H1 (cell line): ENCODE results near the gene CYLD. TPM values are rescaled to one million over a fixed set of nuclear protein-coding genes. Genes with fewer than 3 reads are reported as not detected.

Source experiments
- CTCF ChIA-PET: fragments of 300-600 bp; sonication (Branson Sonifier 250); formaldehyde crosslinking; loops from one replicate; lab custom pipeline; 2021; ENCODE audit not compliant: partially characterized antibody; lab: Charles Lee
- POLR2A ChIA-PET: fragments of 300-600 bp; sonication (Branson Sonifier 250); formaldehyde crosslinking; loops from one replicate; lab custom pipeline; 2021; ENCODE audit warnings: inconsistent platforms; ENCODE audit not compliant: partially characterized antibody; lab: Charles Lee
- DNase-seq, 2 experiments: peaks; one replicate each; pipeline versions ENCODE4 v3.0.0 to v3.0.0-alpha.2; 2010 to 2022; ENCODE audit warnings: low spot score in 2 of 2, low read depth in 1 of 2, mixed read lengths in 1 of 2
- FAIRE-seq: peaks from 2 replicates; lab custom pipeline; 2011; peaks lifted over from hg19 to GRCh38; lab: Jason Lieb, UNC
- H2AFZ ChIP-seq: 2 replicates; pipeline ENCODE4 v1.8.1; 2012; ENCODE audit warnings: low read length, inconsistent platforms
- H2AK5ac ChIP-seq: 2 replicates; pipeline ENCODE4 v1.6.1; 2013; ENCODE audit warnings: low read depth, low read length
- H2BK120ac ChIP-seq: replicated peaks from 2 replicates; pipeline ENCODE3; 2013; ENCODE audit warnings: low read depth, low read length, inconsistent platforms
- H2BK12ac ChIP-seq: 2 replicates; pipeline ENCODE4 v1.6.1; 2013; ENCODE audit warnings: low read depth, low read length
- H2BK15ac ChIP-seq: 2 replicates; pipeline ENCODE4 v1.6.1; 2013; ENCODE audit warnings: low read length
- H2BK20ac ChIP-seq: 2 replicates; pipeline ENCODE4 v1.6.1; 2013; ENCODE audit warnings: low read length
- H2BK5ac ChIP-seq: 2 replicates; pipeline ENCODE4 v1.6.1; 2013; ENCODE audit warnings: low read depth, low read length
- H3K14ac ChIP-seq: 2 replicates; pipeline ENCODE4 v1.6.1; 2013; ENCODE audit warnings: inconsistent platforms; ENCODE audit not compliant: insufficient read length
- H3K18ac ChIP-seq: 2 replicates; pipeline ENCODE4 v1.6.1; 2013; ENCODE audit warnings: low read length; ENCODE audit errors: extremely low read depth
- H3K23ac ChIP-seq: 2 replicates; pipeline ENCODE4 v1.6.1; 2013; ENCODE audit warnings: inconsistent platforms; ENCODE audit not compliant: insufficient read length
- H3K23me2 ChIP-seq: 2 replicates; pipeline ENCODE4 v1.6.1; 2013; ENCODE audit warnings: low read depth, low read length
- H3K27ac ChIP-seq: 2 replicates; pipeline ENCODE4 v1.6.1; 2011; ENCODE audit warnings: low read depth, low read length, inconsistent platforms
- H3K27me3 ChIP-seq, 4 experiments: replicated peaks in 1 of 4; 1 replicate in 1 of 4; 2 replicates in 3 of 4; pipeline versions ENCODE4 v1.6.1 to v1.8.1; 2011 to 2013; ENCODE audit warnings: low read length in 3 of 4, mild to moderate bottlenecking in 3 of 4, inconsistent platforms in 2 of 4, mixed read lengths in 2 of 4, moderate library complexity in 1 of 4; ENCODE audit not compliant: control insufficient read depth in 3 of 4, insufficient read depth in 3 of 4; ENCODE audit errors: extremely low read depth in 1 of 4
- H3K36me3 ChIP-seq, 4 experiments: 2 replicates each; pipeline versions ENCODE4 v1.6.1 to v1.8.1; 2011 to 2013; ENCODE audit warnings: mild to moderate bottlenecking in 4 of 4, low read length in 3 of 4, moderate library complexity in 2 of 4, control low read depth in 1 of 4, inconsistent platforms in 1 of 4; ENCODE audit not compliant: insufficient read depth in 4 of 4, control insufficient read depth in 2 of 4
- H3K4ac ChIP-seq: replicated peaks from 2 replicates; pipeline ENCODE3; 2013; ENCODE audit warnings: low read length, low read depth, mixed read lengths, inconsistent platforms; ENCODE audit not compliant: insufficient read length
- H3K4me1 ChIP-seq, 4 experiments: replicated peaks in 1 of 4; 1 replicate in 1 of 4; 2 replicates in 3 of 4; pipeline versions ENCODE4 v1.6.1 to v1.8.1; 2011 to 2013; ENCODE audit warnings: low read length in 3 of 4, inconsistent platforms in 2 of 4, mixed read lengths in 1 of 4; ENCODE audit not compliant: insufficient read depth in 4 of 4, control insufficient read depth in 3 of 4
- H3K4me2 ChIP-seq, 2 experiments: 2 replicates each; pipeline versions ENCODE4 v1.6.1 to v1.8.1; 2011 to 2013; ENCODE audit warnings: low read depth in 2 of 2, low read length in 2 of 2, control low read depth in 1 of 2, inconsistent platforms in 1 of 2, mild to moderate bottlenecking in 1 of 2; ENCODE audit not compliant: insufficient read depth in 1 of 2
- H3K4me3 ChIP-seq, 4 experiments: fragments of 200-600, 300-600 bp in 1 of 4; sonication (generic), shearing (Covaris generic), sonication (Bioruptor Twin) in 1 of 4; 2 replicates each; pipeline versions ENCODE4 v1.5.1 to v1.8.1; 2011 to 2016; ENCODE audit warnings: low read length in 4 of 4, low read depth in 3 of 4, control low read depth in 2 of 4, inconsistent platforms in 2 of 4, mild to moderate bottlenecking in 2 of 4, mixed read lengths in 1 of 4, moderate library complexity in 1 of 4; ENCODE audit not compliant: insufficient read depth in 2 of 4; ENCODE audit errors: extremely low read depth in 1 of 4
- H3K56ac ChIP-seq: replicated peaks from 2 replicates; pipeline ENCODE3; 2013; ENCODE audit warnings: low read depth, mild to moderate bottlenecking, mixed read lengths, low read length, inconsistent platforms; ENCODE audit not compliant: insufficient read length
- H3K79me1 ChIP-seq: 2 replicates; pipeline ENCODE4 v1.6.1; 2013; ENCODE audit warnings: low read depth, low read length, control low read depth
- H3K79me2 ChIP-seq, 2 experiments: 2 replicates each; pipeline versions ENCODE4 v1.6.1 to v1.8.1; 2012 to 2013; ENCODE audit warnings: low read length in 2 of 2, mild to moderate bottlenecking in 2 of 2, inconsistent platforms in 1 of 2; ENCODE audit not compliant: insufficient read depth in 2 of 2, control insufficient read depth in 1 of 2
- H3K9ac ChIP-seq, 4 experiments: replicated peaks in 1 of 4; 1 replicate in 1 of 4; 2 replicates in 3 of 4; pipeline versions ENCODE4 v1.6.1 to v1.8.1; 2011 to 2013; ENCODE audit warnings: low read depth in 3 of 4, low read length in 3 of 4, control low read depth in 2 of 4, mild to moderate bottlenecking in 2 of 4, moderate library complexity in 2 of 4, inconsistent platforms in 1 of 4; ENCODE audit errors: extremely low read depth in 1 of 4
- H3K9me3 ChIP-seq, 2 experiments: 2 replicates each; pipeline versions ENCODE4 v1.6.1 to v1.8.1; 2012 to 2013; ENCODE audit warnings: mild to moderate bottlenecking in 2 of 2, moderate library complexity in 2 of 2, control low read depth in 1 of 2, inconsistent platforms in 1 of 2, low read depth in 1 of 2, low read length in 1 of 2, mixed read lengths in 1 of 2; ENCODE audit not compliant: insufficient read depth in 2 of 2
- H4K20me1 ChIP-seq, 2 experiments: replicated peaks in 1 of 2; 2 replicates each; pipeline versions ENCODE3 to v1.8.1; 2011 to 2013; ENCODE audit warnings: inconsistent platforms in 2 of 2, low read length in 2 of 2, mild to moderate bottlenecking in 1 of 2; ENCODE audit not compliant: insufficient read depth in 2 of 2, control insufficient read depth in 1 of 2
- H4K5ac ChIP-seq: 2 replicates; pipeline ENCODE4 v1.6.1; 2013; ENCODE audit warnings: low read length, low read depth, mixed read lengths, inconsistent platforms; ENCODE audit not compliant: insufficient read length
- H4K8ac ChIP-seq: 2 replicates; pipeline ENCODE4 v1.8.0; 2013; ENCODE audit warnings: mild to moderate bottlenecking, moderate library complexity, low read length, inconsistent platforms; ENCODE audit not compliant: insufficient read depth; ENCODE audit errors: extremely low read depth
- H4K91ac ChIP-seq: replicated peaks from 2 replicates; pipeline ENCODE3; 2013; ENCODE audit warnings: low read length, mixed read lengths, inconsistent platforms; ENCODE audit not compliant: insufficient read length
- CHD1 ChIP-seq: IDR thresholded peaks from 2 replicates; pipeline ENCODE4 v1.6.1; 2012; ENCODE audit warnings: low read depth, low read length, improper control_type of control experiment
- CREB1 ChIP-seq: IDR thresholded peaks from 2 replicates; pipeline ENCODE4 v1.6.1; 2012; ENCODE audit warnings: inconsistent platforms
- CTCF ChIP-seq, 3 experiments: IDR thresholded peaks; 1 replicate in 2 of 3; 2 replicates in 1 of 3; pipeline versions ENCODE4 v1.5.1 to v1.6.1; 2011; ENCODE audit warnings: low read length in 3 of 3, mild to moderate bottlenecking in 3 of 3, inconsistent platforms in 2 of 3, low read depth in 1 of 3, moderate library complexity in 1 of 3; ENCODE audit not compliant: insufficient read depth in 1 of 3; ENCODE audit errors: control extremely low read depth in 1 of 3
- JUN ChIP-seq: IDR thresholded peaks from 2 replicates; pipeline ENCODE4 v1.6.1; 2011; ENCODE audit warnings: low read depth, mild to moderate bottlenecking, improper control_type of control experiment, low read length
- KDM1A ChIP-seq: fragments of 200-600, 300-600 bp; sonication (generic); IDR thresholded peaks from 2 replicates; pipeline ENCODE4 v1.7.1; 2016; ENCODE audit warnings: mild to moderate bottlenecking, low read length, borderline replicate concordance
- KDM4A ChIP-seq: IDR thresholded peaks from one replicate; pipeline ENCODE4 v1.7.1; 2012; ENCODE audit warnings: low read depth, mild to moderate bottlenecking, moderate library complexity, low read length, inconsistent platforms; ENCODE audit not compliant: severe bottlenecking
- NANOG ChIP-seq: IDR thresholded peaks from 2 replicates; pipeline ENCODE4 v1.6.1; 2011; ENCODE audit warnings: low read length, low read depth, mild to moderate bottlenecking, inconsistent platforms; ENCODE audit not compliant: insufficient read depth, poor library complexity, severe bottlenecking
- RNF2 ChIP-seq: fragments of 200-900, 300-1000 bp; sonication (generic); IDR thresholded peaks from 2 replicates; pipeline ENCODE4 v1.7.1; 2016; ENCODE audit warnings: borderline replicate concordance, low read depth, mild to moderate bottlenecking, antibody characterized with exemption, low read length; ENCODE audit not compliant: poor library complexity, severe bottlenecking; ENCODE audit errors: missing control alignments
- SIRT6 ChIP-seq: IDR thresholded peaks from one replicate; pipeline ENCODE4 v1.7.1; 2012; ENCODE audit warnings: low read length, inconsistent platforms
- USF2 ChIP-seq: IDR thresholded peaks from 2 replicates; pipeline ENCODE4 v1.6.1; 2011; ENCODE audit warnings: low read length, improper control_type of control experiment
- WGBS, 2 experiments: shearing (Covaris generic) in 1 of 2; methylation state at CpG; one replicate each; pipeline versions ENCODE4 v1.1.6 to v1.1.7; 2013 to 2015; ENCODE audit warnings: low lambda C conversion rate in 2 of 2, mixed read lengths in 2 of 2, inconsistent platforms in 1 of 2, low coverage in 1 of 2, missing lambda C conversion rate in 1 of 2; ENCODE audit not compliant: insufficient replicate concordance in 2 of 2, insufficient coverage in 1 of 2, insufficient read length in 1 of 2; ENCODE audit errors: extremely low coverage in 1 of 2, missing lambda C conversion rate in 1 of 2; 5-methylcytosine and 5-hydroxymethylcytosine counted together
- polyA plus RNA-seq, 7 experiments: library from polyadenylated mRNA; depleted of rRNA in 3 of 7; stranded (reverse) in 5 of 7; unstranded in 2 of 7; fragments of >200 nt in 5 of 7; fragments of 200-250 nt in 2 of 7; gene quantifications; 1 replicate in 5 of 7; 2 replicates in 1 of 7; 4 replicates in 1 of 7; pipeline versions ENCODE4 v1.2.1 to v1.2.3, GENCODE V29; 2011 to 2013; ENCODE audit warnings: missing spikeins in 2 of 7, mixed read lengths in 2 of 7
- total RNA-seq: library from RNA; stranded (reverse); fragmentation: NEBNext Ultra II Directional; extraction: Animal tissue kit (Norgen Biotek cat#: 25700); gene quantifications from 2 replicates; pipeline ENCODE4 v1.2.1, GENCODE V29; 2021

The CYLD gene
- total and polyA plus RNA-seq, 2 of the 8 experiments (the other 6 are each of a cell fraction or from before 2014, with no cell fraction given), result 3.7 to 18.8 TPM

GRCh38 chr16:50801036-50801435 is 59.1 kb downstream of the CYLD start:
- H4K8ac ChIP-seq, result no peak overlapping the region
- no peak overlapping the region for H3K18ac ChIP-seq
- H2BK120ac ChIP-seq, result no peak overlapping the region
- H3K36me3 ChIP-seq, result no peaks in the 10 kb centered on the region
- FAIRE-seq (no peak), DNase-seq (no peak)
- H3K4ac ChIP-seq, result no peak overlapping the region
- no peak overlapping the region for H2BK12ac ChIP-seq
- ChIA-PET CTCF (interaction anchor here (2.4 to 13.4 kb wide), 2 partner anchors 20 to 128 kb away, joined by 9 to 251 read pairs; partner anchors contain the start of gene SNX20), POLR2A (no interaction called here)
- H3K79me1 ChIP-seq, result no peaks in the 10 kb centered on the region
- H3K23ac ChIP-seq, result no peak overlapping the region
- H3K23me2 ChIP-seq, result no peaks in the 10 kb centered on the region
- H4K5ac ChIP-seq, result no peak overlapping the region
- H3K27ac ChIP-seq, result no peak overlapping the region
- no peak overlapping the region for H3K9ac ChIP-seq
- H3K4me2 ChIP-seq, result no peak overlapping the region
- WGBS, 2 experiments, result 55% methylated on average over 2 of the region's 2 CpGs; no CpG with 5 or more reads in 1 of the 2 experiments
- H2AK5ac ChIP-seq, result no peak overlapping the region
- H2BK5ac ChIP-seq, result no peak overlapping the region
- no peaks in the 10 kb centered on the region for H3K79me2 ChIP-seq
- no peak overlapping the region for H2AFZ ChIP-seq
- no peak overlapping the region for H3K56ac ChIP-seq
- no peak overlapping the region for H2BK20ac ChIP-seq
- no peaks in the 10 kb centered on the region for H3K9me3 ChIP-seq
- H4K91ac ChIP-seq, result no peak overlapping the region
- no peaks in the 10 kb centered on the region for H3K27me3 ChIP-seq
- no peaks in the 10 kb centered on the region for H4K20me1 ChIP-seq
- peaks cover 0 to 3% (median 0%) of the 10 kb centered on the region in 4 experiments; a peak in 2 of 7 replicates for H3K4me1 ChIP-seq
- no peak overlapping the region for H3K4me3 ChIP-seq
- H2BK15ac ChIP-seq, result no peak overlapping the region
- H3K14ac ChIP-seq, result no peak overlapping the region
- TF ChIP-seq CHD1, result no peak
- TF ChIP-seq NANOG, result no peak
- no peak for TF ChIP-seq KDM4A
- TF ChIP-seq CREB1, result no peak
- no peak for TF ChIP-seq JUN
- no peak for TF ChIP-seq USF2
- no peak for TF ChIP-seq KDM1A
- TF ChIP-seq SIRT6, result no peak
- TF ChIP-seq CTCF (IDR thresholded peaks at IDR 0.05; ENCODE audit: control extremely low read depth in 1 of 3, insufficient read depth in 1 of 3, low read depth in 1 of 3, low read length in 3 of 3), result no peak
- TF ChIP-seq RNF2, result no peak
